Right lobe of liver (tissue), 6 donors: ENCODE data around the gene RMDN3. TPM values are rescaled to one million over a fixed set of nuclear protein-coding genes. Genes with fewer than 3 reads are reported as not detected.

Experiments
- ATAC-seq, 4 donors: fragments of 200-7000 bp; cut with Tn5 transposase; one replicate each; pipeline ENCODE4 v1.9.1; 2020; ENCODE audit warnings: mild to moderate bottlenecking in 4 of 4, moderate library complexity in 4 of 4
- DNase-seq, 3 donors: peaks; one replicate each; pipeline ENCODE4 v3.0.0-alpha.2; 2020
- H3K27ac ChIP-seq, 3 donors: fragments of 200-600 bp; one replicate each; pipeline ENCODE4 v1.8.0; 2022
- H3K27me3 ChIP-seq, 2 donors: fragments of 200-600 bp; one replicate each; pipeline ENCODE4 v1.8.0; 2022
- H3K36me3 ChIP-seq, 4 donors: fragments of 200-600 bp; sonication (generic) in 1 of 4; one replicate each; pipeline versions ENCODE4 v1.5.1 to v1.8.0; 2017 to 2022; ENCODE audit warnings: control low read depth in 1 of 4
- H3K4me1 ChIP-seq, 4 donors: fragments of 200-600 bp; sonication (generic) in 1 of 4; one replicate each; pipeline versions ENCODE4 v1.5.1 to v1.8.0; 2017 to 2022; ENCODE audit warnings: control low read depth in 1 of 4
- H3K4me3 ChIP-seq, 3 donors: fragments of 200-600 bp; one replicate each; pipeline ENCODE4 v1.8.0; 2022
- H3K9me3 ChIP-seq, 4 donors: fragments of 200-600 bp; sonication (generic) in 1 of 4; one replicate each; pipeline versions ENCODE4 v1.5.1 to v1.8.0; 2017 to 2022; ENCODE audit warnings: control low read depth in 1 of 4
- POLR2A ChIP-seq: fragments of 450-650 bp; IDR thresholded peaks from one replicate; pipeline ENCODE4 v1.6.1; 2017; ENCODE audit warnings: antibody characterized with exemption, mild to moderate bottlenecking
- WGBS: methylation state at CpG from one replicate; pipeline ENCODE4 v1.1.6; 2018; ENCODE audit warnings: low coverage, low lambda C conversion rate; ENCODE audit not compliant: insufficient coverage; ENCODE audit errors: missing lambda C conversion rate; 5-methylcytosine and 5-hydroxymethylcytosine counted together
- intact Hi-C, 2 donors: fragments of 100-400 bp; cut with DNase I; formaldehyde crosslinking; loops; one replicate each; pipeline versions ENCODE4 v1.11.2 to v1.14.1; 2022
- total RNA-seq, 6 experiments: library from RNA; depleted of rRNA in 2 of 6; stranded (reverse); fragments of >200 nt in 2 of 6; fragmentation: NEBNext Ultra II Directional in 3 of 6; extraction: Animal tissue kit (Norgen Biotek cat#: 25700) in 3 of 6; gene quantifications; one replicate each; pipeline versions ENCODE4 v1.1.0 to v1.2.4, GENCODE V29; 2016 to 2023
- TF ChIP-seq, protein P1 (sequence below), 4 donors: fragments of 200-600 bp in 3 of 4; fragments of 450-650 bp in 1 of 4; IDR thresholded peaks; one replicate each; pipeline versions ENCODE4 v1.5.1 to v1.8.0; 2016 to 2022; ENCODE audit warnings: antibody characterized with exemption in 4 of 4, mild to moderate bottlenecking in 2 of 4
- donor health status: DM: no; HTN: yes; CAD: no.
- donor health status: DM: no; HTN: no; CAD: no.
- donor health status: DM: no; HTN: no; CAD: no.
- donor health status: DM: no; HTN: yes; CAD: no.
- donor health status: DM: no; HTN: yes; CAD: no.

The RMDN3 gene
- total RNA-seq, 6 experiments from 2014 or later, result 25.3 to 38.5 (median 29.5) TPM

DNA sequence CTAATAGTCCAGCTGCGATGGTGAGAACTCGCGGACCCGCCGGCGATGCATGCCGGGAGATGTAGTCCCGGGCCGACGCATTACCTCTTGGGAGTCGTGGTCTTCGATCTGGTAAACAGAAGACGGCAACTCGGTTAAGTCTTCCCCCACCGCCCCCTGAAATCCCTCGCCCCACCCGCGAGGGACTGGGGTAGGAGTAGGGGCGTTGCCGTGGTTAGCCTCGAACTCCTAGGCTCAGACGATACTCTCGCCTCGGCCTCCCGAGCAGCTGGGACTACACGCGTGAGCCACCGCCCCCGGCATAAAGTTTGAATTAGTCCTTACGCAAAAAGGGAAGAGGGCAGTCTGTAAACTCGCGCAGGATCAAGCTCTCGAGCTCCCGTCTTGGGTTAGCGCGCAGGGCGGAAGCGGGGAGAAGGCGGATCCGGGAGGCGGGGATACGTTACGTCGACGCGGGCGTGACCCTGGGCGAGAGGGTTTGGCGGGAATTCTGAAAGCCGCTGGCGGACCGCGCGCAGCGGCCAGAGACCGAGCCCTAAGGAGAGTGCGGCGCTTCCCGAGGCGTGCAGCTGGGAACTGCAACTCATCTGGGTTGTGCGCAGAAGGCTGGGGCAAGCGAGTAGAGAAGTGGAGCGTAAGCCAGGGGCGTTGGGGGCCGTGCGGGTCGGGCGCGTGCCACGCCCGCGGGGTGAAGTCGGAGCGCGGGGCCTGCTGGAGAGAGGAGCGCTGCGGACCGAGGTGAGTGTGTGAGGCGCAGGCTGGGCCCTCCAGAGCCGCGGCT is 60.2 kb downstream of the RMDN3 start, which contains the start of gene RAD51:
TSS of gene RAD51 (plus strand) at position 487 of the 781 bp plus-strand sequence. CDS start 3,585 bp downstream, outside the sequence.
- peak; percentile 65 for TF ChIP-seq POLR2A
- TF ChIP-seq, protein P1, sequence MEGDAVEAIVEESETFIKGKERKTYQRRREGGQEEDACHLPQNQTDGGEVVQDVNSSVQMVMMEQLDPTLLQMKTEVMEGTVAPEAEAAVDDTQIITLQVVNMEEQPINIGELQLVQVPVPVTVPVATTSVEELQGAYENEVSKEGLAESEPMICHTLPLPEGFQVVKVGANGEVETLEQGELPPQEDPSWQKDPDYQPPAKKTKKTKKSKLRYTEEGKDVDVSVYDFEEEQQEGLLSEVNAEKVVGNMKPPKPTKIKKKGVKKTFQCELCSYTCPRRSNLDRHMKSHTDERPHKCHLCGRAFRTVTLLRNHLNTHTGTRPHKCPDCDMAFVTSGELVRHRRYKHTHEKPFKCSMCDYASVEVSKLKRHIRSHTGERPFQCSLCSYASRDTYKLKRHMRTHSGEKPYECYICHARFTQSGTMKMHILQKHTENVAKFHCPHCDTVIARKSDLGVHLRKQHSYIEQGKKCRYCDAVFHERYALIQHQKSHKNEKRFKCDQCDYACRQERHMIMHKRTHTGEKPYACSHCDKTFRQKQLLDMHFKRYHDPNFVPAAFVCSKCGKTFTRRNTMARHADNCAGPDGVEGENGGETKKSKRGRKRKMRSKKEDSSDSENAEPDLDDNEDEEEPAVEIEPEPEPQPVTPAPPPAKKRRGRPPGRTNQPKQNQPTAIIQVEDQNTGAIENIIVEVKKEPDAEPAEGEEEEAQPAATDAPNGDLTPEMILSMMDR (IDR thresholded peaks at IDR 0.05), result no peak
- Histone ChIP-seq H3K4me1 (peaks cover 0 to 11% (median 3%) of the 10 kb centered on the region in 4 donors), H3K36me3 (no peaks in the 10 kb centered on the region), H3K9me3 (no peaks in the 10 kb centered on the region), H3K4me3 (peak within 1 kb of the TSS; percentile 67 to 95 (median 86)), H3K27me3 (no peaks in the 10 kb centered on the region), H3K27ac (peak within 1 kb of the TSS; percentile 87 to 99 (median 99))
- peak; percentile 95 to 97 (median 95) for DNase-seq
- intact Hi-C loops, result no loop called here
- under 1% methylated on average over 64 of the region's 81 CpGs for WGBS
- ATAC-seq, result peak; percentile 97 to 98 (median 97)

DNA sequence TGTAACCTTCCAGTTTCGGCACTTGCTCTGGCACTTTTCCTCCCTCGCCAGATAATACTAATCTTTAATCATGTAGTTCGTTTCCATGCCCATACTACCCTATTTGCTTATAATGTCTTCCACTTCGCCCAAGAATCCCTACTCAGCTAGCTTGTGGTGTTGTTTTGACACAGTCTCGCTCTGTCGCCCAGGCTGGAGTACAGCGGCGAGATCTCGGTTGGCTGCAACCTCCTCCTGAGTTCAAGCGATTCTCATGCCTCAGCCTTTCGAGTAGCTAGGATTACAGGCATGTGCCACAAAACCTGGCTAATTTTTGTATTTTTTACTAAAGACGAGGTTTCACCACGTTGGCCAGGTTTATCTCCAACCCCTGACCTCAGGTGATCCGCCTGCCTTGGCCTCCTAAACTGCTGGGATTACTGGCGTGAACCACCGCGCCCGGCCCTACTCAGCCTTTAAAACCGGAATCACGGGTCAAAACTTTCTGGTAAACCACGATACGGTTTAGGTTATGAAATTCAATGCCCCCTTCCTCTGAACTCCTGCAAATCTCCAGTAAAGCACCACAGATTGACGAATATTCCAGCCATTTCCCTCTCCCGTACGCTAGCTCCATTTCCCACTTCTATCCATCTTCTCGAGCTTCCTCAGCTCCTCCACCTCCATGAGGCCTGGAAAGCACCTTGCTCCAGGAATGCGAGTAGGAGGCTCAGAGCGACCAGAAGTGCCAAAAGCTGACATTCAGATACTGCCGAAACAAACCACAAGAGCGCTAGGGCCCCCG is 61.0 kb downstream of the RMDN3 start:
- Histone ChIP-seq H3K36me3 (no peaks in the 10 kb centered on the region), H3K4me1 (peaks cover 0 to 11% (median 3%) of the 10 kb centered on the region in 4 donors), H3K27ac (peak overlapping the region; percentile 87 to 99 (median 99)), H3K4me3 (peak overlapping the region; percentile 67 to 95 (median 86)), H3K27me3 (no peaks in the 10 kb centered on the region), H3K9me3 (no peaks in the 10 kb centered on the region)
- no peak for TF ChIP-seq POLR2A
- TF ChIP-seq, protein P1 (IDR thresholded peaks at IDR 0.05), result no peak
- DNase-seq (no peak), ATAC-seq (no peak)
- 24% methylated on average over 27 of the region's 31 CpGs for WGBS
- intact Hi-C loops, result no loop called here

DNA sequence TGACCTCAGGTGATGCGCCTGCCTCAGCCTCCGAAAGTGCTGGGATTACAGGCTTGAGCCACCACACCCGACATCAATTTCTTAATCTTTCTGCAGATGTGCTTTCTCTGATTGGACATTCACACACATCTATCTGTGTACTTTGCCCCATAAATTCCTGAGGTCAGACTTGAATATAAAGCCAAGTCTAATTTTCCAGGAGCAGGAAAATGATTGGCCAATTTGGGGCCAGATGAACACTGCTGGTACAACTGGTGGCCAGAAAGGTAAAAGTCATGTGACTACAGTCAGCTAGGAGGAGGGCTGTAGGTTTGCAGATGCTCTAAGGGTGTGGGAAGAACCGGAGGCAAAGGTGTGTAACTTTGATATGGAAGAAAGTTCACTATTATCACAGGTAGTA is 63.3 kb downstream of the RMDN3 start:
- 81% methylated on average over 4 of the region's 4 CpGs for WGBS
- TF ChIP-seq POLR2A, result no peak
- TF ChIP-seq, protein P1 (IDR thresholded peaks at IDR 0.05), result no peak
- no peaks in the 10 kb centered on the region for H3K36me3 ChIP-seq
- ATAC-seq, result no peak
- no peak overlapping the region for H3K27ac ChIP-seq
- DNase-seq, result no peak
- H3K27me3 ChIP-seq, result no peaks in the 10 kb centered on the region
- intact Hi-C loops, result no loop called here
- H3K9me3 ChIP-seq, result no peaks in the 10 kb centered on the region
- H3K4me1 ChIP-seq, result peaks cover 0 to 11% (median 3%) of the 10 kb centered on the region in 4 donors
- H3K4me3 ChIP-seq, result no peak overlapping the region

DNA sequence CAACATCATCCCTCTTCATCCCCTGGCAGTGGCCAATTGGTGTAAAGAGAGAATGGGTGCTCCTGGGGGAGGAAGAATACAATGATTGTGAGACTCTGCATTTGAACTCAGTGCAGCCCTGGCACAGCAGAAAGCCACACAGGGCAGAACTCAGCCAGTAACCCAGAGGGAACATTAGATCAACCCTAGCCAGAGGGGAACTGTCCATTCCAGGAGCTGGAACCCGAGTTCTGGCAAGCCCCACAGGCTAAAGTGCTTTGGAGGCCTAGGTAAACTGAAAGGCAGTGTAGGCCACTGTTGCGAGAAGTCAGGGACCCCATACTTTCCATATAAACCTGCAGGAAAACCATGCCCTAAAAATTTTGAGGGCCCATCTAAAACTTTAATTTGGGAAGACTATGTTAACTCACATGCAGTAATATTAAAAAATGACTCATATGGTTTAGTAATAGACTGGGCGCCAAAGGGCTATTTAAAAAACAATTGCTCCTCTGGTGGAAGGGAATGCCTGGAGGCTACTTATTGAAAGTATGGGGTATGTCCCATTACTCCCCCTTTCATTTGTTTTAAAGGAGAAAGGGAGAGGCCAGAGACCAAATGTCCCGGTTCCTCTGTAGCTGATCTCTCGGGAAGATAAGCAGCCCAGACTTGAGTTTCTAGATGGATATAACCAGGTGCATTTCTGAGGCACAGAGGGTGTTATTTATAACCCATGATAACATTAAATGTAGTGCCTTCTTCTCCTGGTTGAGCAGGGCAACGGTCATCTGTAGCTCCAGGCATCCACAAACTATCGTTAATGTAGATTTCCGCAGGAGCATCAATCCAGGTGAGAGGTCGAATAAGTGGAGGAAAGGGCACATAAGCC is 65.9 kb downstream of the RMDN3 start:
- Histone ChIP-seq H3K27ac (no peak overlapping the region), H3K27me3 (no peaks in the 10 kb centered on the region), H3K36me3 (no peaks in the 10 kb centered on the region), H3K4me3 (no peak overlapping the region), H3K4me1 (peaks cover 0 to 5% (median 3%) of the 10 kb centered on the region in 4 donors), H3K9me3 (no peaks in the 10 kb centered on the region)
- DNase-seq (no peak), ATAC-seq (no peak)
- intact Hi-C loops, result no loop called here
- 91% methylated on average over 8 of the region's 9 CpGs for WGBS
- no peak for TF ChIP-seq POLR2A
- TF ChIP-seq, protein P1 (IDR thresholded peaks at IDR 0.05), result no peak
